ENCODE data around the gene LST1.
"Not testable (repeated sequence)": the region's sequence is repeated elsewhere in the genome, so short reads cannot be mapped to it uniquely, and the experiment has no call there.

The LST1 gene

DNA sequence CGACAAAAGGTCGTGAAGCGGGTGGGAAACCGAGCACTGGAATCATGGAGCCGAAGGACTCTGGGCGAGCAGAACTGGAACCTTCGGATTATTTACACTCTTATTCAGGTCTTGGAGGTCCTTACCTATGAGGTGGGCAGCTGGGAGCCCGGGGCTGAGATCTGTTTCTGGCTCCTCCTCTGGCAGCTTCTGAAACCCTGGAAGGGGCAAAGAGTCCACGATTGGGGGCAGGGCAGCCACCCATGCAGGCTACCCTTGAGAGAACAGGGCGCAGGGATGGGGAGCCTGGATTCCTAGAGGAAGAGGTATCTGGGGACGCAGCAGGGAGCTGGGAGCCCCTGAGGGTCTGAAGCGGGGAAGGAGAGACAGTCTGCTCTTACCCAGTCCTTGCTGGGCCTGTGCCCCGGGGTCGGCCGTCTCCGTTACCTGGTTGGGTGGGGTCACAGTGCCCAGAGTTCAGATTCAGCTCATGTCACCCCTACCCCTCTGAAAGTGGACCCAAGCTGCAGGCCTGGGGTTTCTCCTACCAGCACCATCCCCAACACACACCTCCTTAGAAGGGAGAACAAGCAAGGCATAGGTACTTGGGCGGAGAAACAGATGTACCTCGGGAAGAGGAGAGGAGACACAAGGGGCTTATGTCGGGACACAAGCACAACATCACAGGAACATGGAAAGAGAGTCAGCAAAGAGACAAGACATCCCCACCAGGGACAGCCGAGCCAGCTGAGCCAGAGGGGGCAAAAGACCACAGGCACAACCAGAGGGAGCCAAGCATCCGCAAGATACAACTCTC lies 4.4 kb upstream of the LST1 start:
- DNase-seq, result no peak

DNA sequence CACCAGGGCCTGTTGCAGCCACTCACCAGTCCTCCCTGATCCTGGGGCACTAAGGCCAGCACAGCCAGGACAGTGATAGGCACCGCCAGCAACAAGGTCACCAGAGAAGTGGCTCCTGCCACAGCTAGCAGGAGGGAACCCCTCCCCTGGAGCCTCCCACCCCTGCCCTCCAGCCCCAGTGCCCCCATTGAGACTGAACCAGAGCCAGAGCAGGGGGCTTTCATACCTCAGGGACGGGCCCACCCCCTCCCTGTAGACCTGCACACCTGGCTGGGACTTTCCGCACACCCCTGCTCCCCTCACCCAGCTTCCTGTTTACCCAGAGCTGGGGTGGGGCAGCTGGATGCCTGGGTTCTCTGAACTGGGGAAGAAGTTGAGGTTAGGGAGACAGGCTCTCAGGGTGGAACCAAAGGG lies 3.8 kb upstream of the LST1 start, which contains the start of gene LTB:
TSS of gene LTB (minus strand) at position 195 of the 414 bp plus-strand sequence. CDS start at position 188, 7 bp downstream.
- no peak for DNase-seq

DNA sequence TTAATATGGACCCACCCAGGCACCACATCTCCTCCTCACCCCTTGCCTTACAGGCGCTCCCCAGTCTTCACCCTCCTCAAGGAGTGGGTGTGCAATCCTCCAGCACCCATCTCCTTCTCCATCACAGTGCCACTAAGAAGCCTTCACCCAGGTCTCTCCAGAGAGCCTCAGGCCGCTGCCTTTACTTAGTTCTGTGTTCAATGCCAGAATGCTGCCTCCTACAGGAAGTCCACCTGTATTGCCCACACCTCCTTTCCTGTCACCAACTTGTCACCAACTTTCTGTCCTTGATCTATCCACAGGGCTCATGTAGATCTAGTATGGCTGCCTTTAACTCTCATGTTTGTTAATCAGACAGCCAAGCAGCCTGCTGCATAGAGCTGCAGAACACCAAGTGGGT lies 586 bp upstream of the LST1 start:
- no peak for DNase-seq

DNA sequence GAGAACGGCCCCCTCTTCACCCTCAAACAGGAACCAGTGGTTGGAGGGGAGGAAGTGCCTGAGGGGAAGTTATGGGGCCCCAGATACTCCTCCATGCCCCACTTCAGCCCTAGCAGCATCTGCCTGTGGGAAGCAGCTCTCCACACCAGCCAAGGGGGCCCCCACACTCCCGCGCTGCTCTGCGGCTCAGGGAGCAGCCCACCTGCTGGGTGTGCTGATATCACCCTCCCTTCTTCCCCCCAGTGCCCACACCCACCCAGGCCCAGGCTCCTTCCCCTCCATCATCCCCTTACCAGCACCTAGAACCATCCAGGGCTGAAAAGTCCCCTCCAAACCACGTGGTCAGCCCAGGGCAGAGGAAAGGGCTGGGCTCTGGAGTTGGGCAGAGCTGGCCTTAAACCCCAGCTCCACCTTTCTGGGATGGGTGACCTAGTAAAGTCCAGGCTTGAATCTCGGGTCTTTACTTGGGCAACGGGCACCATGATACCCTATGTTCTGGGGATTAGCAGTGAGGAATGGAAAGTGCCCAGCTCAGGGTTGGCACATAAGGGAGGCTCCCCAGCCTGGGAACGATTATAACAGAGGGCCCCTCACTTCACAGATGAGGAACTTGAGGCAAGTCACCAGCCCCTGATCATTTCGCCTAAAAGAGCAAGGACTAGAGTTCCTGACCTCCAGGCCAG lies 663 bp downstream of the LST1 start:
- DNase-seq, result no peak

DNA sequence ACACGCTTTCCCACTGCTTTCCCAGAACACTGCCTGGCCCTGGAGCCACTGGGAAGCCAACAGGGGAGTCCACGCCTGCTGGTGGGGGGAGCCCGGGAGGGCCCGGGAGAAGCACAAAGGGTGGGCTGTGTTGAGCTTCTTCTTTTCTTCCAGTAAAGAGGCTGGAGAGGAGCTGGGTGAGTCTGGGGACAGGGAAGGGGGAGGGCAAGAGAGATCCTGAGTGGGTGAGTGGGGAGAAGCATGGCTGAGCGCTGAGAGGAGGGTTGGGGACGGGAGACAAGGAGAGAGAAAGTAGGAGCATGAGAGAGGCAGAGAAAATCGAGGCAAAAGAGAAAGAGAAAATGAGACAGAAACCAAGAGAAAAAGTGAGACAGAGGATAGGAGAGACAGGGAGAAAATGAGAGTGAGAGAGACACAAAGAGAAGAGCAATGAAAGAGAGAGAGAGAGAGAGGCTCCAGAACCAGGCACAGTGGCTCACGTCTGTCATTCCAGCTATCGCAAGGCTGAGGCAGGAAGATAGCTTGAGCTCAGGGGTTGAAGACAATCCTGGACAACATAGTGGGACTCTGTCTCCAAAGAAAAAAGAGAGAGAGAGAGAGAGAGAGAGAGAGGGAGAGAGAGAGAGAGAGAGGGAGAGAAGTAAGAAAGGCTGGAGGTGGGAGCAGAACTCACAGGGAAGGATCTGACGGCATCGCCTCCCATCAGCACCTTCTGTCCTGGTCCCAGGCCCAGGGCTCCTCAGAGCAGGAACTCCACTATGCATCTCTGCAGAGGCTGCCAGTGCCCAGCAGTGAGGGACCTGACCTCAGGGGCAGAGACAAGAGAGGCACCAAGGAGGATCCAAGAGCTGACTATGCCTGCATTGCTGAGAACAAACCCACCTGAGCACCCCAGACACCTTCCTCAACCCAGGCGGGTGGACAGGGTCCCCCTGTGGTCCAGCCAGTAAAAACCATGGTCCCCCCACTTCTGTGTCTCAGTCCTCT lies 2.0 kb downstream of the LST1 start:
- no peak for DNase-seq

DNA sequence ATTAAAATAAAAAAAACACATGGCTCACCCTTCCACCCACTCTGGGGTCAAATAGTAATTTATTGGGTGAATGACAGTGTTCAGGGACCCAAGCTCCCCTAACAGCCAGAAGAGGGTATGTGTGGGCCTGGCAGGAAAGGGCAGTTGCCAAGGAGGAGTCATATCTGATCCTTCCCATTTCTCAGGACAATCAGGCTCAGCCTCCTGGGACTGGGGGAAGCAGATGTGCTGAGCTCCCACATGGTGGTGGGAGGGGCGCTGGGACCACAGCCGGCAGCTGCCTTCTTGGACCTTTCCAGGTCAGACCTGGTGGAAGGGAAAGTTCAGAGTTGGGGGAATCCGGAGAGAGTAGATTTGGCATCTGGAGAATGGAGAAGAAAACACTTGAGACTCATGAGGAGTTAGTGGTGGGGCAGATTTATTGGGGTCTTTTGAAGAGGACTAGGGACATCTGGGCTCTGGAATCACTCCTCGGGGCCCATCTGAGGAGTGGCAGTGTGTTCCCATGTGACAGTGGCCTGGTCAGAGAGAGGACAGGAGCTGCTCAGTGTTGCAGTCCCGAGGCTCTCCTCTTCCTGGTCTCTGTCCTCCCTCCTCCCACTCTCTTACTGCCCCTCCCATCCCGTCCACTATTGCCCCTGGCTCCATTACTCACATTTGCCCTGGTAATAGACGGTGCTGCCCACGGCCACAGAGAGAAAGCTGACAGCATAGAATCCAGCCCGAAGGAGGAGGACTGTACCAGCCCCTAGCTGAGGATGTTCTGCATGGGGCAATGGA lies 3.0 kb downstream of the LST1 start:
- no peak for DNase-seq

DNA sequence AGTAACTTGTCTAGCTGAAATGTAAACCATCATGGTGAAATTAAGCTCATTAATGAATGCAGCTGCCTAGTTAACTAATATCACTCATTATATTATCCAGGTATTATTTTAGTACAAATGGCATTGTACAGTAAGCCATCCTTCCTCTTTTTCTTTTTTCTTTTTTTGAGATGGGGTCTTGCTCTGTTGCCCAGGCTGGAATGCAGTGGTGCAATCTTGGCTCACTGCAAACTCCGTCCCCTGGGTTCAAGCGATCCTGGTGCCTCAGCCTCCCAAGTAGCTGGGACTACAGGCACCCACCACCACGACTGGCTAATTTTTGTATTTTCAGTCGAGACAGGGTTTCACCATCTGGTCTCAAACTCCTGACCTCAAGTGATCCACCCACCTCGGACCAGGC lies 4.6 kb downstream of the LST1 start:
- not testable (repeated sequence) for DNase-seq

DNA sequence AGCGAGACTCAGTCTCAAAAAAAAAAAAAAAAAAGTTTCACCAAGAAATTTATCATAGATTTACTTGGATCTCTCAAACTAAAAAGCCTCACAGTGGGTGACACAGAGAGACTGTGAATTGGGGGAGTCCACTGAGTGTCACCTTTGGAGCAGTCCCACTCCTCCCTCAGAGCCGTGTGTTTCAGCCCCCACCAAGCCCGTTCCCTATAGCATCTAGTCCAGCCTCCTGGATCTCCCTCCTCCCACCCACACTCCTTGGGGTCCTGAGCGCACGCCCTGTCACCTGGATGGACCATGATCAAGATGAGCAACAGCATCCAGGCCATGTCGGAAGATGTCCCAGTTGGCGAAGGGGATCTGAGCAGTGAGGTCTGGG lies 6.3 kb downstream of the LST1 start:
- DNase-seq, result no peak

DNA sequence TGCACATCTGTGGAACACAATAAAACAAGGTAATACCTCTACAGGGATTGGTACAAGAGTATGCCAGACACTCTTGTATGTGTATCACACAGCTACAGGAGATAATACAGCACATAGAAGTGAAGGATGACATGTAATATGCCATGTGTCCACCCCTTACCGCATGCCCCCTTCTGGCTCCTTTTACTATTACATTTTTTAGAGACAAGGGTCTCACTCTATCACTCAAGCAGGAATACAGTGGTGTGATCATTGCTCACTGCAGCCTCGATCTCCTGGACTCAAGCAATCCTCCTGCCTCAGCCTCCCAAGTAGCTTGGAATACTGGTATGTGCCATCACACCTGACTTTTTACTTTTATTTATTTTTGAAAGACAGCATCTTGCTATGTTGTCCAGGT lies 10.9 kb downstream of the LST1 start:
- DNase-seq, result peak; percentile 13

DNA sequence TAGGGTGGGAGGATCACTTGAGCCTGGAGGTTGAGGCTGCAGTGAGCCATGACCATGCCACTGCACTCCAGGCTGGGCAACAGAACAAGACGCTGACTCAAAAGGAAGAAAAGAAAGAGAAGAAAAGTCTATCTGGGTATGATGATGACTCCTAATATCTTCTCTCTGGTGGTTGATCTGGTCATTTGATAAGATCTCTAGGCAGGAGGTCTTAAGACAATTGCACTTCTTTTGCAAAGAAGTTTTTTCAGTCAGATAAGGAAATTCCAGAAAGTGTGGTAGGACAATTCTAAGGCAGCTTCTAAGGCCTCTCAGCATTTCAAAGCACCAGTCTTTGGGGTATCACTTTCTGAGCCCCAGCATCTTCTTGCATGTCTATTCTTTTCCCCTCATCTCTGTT lies 21.2 kb downstream of the LST1 start:
- DNase-seq, result no peak

DNA sequence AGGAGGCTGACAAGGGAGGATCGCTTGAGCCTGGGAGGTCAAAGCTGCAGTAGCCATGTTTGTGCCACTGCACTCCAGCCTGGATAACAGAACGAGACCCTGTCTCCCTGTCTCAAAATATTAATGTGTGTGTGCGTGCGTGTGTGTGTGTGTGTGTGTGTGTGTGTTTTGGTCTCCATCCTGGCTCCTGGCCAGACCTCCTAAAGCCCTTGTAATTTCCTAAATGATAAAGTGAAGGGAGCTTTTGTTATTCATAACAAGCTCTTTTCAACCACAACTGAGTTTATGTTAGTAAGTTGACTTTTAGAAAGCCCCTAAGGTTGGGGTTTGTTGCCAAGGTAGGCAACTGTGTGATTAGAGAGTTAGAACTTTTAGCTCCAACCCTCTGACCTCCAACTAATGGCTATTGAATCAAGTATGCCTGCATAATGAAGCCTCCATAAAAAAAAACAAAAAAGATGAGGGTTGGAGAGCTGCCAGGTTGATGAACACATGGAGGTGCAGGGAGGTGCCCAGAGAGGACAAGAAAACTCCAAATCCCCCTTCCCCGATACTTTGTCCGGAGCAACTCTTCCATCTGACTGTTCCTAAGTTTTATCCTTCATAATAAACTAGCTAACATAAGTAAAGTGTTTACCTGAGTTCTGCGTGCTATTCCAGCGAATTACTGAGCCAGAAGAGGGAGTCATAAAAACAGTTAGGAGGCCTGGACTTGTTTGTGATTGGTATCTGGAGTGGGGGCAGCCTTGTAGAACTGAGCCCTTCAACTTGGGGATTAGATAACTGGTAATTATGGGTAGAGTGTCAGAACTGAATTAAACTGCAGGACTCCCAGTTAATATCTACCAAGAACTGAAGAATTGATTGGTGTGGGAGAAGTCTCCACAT lies 23.7 kb downstream of the LST1 start:
- peak; percentile 75 for DNase-seq

DNA sequence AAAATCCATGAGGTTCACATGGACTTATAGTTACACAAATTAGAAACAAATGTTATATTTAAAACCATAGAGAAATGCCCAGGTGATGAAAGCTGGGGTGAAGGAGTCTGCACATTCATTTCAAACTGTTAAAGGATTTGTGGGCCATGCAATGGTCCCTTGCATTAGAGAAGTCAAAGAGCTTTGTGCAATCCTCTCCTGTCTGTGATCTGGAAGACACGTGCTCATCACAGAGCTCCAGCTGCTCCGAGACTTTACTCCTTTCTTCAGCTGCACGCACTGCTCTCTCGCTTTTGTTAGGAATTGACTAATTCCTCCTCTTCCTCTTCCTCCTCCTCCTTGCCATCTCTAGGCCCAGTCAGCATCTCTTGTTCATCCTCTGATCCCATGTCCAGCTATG lies 24.9 kb downstream of the LST1 start:
- no peak for DNase-seq

DNA sequence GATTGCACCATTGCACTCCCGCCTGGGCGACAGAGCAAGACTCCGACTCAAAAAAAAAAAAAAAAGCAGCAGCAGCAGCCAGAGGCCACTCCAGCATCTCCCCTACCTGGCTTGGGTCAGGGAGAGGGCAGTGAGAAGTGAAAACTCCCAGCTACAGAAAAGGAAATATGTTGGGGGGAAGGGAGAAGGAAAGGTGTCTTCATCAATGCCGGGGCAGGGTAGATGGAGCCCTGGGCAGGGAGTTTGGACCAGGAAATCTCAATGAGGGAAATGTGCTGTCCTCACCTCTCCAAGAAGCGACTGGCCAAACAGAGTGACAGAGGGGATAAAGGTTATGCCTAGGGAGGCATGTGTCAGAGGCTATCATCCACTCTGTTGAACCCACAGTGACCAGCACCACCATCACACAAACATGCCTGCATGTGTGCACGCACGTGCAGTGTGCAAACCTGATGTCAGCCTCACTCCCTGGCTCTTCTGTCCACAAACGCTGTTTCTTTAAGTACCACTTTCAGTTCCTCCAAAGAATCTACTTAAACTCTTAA lies 28.1 kb downstream of the LST1 start:
- DNase-seq, result no peak

DNA sequence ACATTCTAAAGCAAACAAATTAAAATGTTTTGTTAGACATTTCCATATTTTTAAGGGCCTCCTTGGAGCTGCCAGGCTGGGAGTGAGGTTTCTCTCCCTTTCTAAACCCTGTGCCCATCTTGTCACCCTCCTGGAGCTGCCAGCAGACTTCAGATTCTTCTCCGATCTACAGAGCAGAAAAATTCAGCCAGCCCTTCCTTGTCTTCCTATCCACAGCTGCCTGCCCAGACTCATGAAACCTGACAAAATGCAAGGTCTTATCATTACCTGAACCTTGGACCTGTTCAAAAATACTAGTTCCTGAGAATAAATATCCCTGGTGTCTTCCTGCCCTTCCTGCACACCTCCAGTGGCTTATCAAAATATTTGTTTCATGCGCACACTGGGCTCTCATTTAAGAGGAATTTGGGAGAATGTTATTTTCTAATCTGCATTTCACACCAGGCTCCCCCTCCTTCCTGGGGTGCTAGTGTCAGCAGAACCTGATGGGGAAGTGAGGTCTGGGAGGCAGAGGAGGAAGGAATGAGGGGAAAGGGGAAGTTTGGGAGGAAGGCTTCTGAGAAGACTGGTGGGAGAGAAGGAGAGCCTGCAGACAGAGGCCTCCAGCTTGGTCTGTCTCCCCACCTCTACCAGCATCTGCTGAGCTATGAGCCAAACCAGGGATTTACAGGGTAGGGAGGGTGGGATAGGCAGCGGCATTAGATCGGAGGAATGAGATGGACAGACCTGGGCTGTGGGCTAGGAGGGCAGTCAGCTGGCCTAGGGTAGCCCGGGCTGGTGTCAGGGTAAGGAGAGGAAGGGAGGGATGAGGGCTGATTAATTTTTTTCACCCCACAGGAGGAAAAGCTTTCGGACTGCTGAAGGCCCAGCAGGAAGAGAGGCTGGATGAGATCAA lies 28.9 kb downstream of the LST1 start, which contains the start of gene AIF1:
TSS of gene AIF1 (plus strand) at position 551 of the 895 bp plus-strand sequence. CDS start at position 647, 96 bp downstream.
- DNase-seq, result no peak

DNA sequence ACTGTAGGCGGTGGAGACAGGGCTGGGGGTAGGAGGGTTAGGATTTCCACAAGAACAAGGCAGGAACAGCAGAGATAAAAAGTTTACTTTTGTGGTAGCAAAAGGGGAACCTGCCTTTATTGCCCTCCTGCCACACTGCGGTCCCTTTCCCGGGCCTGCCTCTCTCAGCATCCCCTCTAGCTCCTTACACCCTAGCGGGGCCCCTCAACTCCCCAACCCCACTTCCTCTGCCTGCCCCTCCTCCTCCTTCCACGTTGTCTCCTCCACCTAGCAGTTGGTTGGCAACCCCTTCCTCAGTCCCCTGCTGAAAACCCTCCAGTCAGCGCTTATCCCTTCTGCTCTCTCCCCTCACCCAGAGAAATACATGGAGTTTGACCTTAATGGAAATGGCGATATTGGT lies 29.7 kb downstream of the LST1 start:
- no peak for DNase-seq

DNA sequence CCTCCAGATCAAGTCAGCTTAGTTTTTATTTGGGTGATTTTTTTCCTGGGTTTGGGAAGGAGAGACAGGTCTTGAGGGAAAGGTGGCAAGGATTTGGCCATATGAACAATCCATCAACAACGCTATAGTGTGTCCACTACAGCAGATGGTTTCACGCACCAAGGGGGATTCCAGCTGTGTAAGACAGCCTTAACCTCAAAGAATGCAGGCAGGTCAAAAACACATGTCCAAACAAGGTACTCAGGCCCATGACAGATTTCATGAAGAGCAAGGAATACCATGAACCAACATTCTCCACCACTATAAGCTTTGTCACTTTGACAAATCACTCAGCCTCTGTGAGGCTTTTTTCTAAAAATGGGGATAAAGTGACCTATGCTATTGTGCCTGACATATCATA lies 30.9 kb downstream of the LST1 start:
- no peak for DNase-seq

DNA sequence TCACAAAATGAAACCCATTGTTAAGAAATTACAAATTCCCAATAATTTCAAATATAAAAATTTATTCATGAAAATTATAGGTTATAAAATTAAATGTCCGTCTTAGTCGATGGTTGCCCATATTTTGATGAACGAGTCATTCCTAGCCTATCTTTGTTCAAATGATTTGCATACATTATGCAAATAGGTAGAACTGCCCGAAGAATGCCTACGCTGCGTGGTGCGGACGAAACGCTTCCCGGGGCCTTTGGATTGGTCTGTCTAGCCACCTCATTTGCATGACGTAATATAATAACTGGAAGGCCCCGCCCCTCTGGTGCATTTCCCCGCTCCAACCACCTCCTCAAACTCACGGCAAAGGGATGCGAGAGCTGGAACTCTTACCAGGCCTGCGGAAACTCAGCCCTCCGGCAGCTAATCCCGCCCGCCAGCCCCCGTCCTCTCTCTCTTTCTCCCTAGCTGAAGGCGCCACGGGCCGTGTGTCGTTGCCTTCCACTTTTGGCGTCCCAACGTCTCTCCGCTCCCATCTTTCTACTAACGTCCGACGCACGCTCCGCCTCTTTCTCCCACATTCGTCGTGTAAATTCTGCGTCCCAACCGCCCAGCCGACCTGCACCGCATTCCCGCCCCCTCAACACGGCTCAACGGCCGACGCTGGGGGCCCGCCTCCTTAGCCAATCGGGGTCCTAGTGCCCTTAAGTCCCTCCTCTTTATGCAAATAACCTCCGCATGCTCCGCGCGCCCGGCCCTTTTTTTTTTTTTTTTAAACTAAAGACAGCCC lies 33.9 kb downstream of the LST1 start:
- DNase-seq, result peak; percentile 99

DNA sequence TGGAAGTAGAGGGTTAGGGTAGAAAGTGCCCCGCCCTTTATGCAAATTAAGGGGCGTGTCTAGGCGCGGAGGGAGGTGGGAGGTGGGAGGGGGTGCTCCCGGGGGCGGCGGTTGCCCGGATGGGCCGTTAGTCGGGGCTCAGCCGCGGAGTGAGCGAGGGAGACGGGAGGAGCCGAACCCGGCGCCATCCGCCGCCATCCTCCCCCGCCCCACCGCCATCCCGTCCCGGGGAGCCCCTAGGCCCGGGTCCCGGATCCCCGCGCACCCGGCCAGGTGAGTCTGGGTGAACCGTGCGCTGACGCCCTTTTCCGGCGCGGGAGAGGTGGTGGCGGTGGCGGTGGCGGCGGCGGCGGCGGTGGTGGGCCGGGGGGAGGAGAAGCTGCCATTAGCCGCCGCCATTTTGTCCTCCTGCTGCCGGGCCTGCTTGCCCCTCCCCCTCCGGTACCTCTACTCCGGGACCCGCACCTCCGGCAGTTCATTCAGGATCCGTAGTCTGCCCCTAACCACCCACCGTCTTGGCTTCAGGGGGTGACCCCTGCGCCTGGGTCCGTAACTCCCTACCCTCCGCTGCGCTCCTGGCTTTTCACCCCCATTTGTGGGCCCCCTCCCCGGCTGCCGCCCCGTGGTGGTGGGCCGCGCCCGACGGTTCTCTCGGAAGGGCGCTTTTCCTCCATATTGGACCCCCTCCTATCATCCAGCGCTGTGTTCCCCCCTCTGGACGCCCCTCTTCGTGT lies 34.7 kb downstream of the LST1 start, which contains the start of gene PRRC2A:
TSS of gene PRRC2A (plus strand) at position 130 of the 734 bp plus-strand sequence. CDS start 2,075 bp downstream, outside the sequence.
- DNase-seq, result peak; percentile 81

Measured in NCI-H146 (cell line).